ENCODE measurements around the gene KCNK13. TPM values are rescaled to one million over a fixed set of nuclear protein-coding genes. Genes with fewer than 3 reads are reported as not detected.

Gene KCNK13
- total RNA-seq, 1 experiment from 2014 or later, result 0.17 TPM

DNA sequence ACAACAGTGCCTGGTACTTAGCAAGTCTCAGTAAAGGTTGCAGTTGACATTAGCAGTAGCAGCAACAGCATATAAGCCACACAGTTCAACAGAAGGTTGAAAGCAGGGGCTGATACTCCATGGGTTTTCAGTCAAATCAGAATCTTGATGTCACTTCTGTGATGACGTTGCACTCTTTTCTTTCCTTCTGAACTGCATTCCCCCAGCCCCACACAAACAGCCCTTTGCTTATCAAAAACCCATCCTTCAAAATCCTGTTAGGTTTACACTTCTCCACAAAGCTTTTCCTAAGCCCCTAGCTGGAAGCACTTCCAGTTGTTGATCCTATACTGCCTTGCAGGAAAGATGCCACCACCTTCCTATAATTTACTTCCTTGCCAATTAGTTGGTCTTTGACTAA lies 34.0 kb upstream of the KCNK13 start:
- ChIA-PET CTCF (no interaction called here), POLR2A (no interaction called here)
- Mint-ChIP-seq H3K4me1 (no peaks in the 10 kb centered on the region), H3K27ac (no peak overlapping the region), H3K4me3 (no peak overlapping the region), H3K36me3 (peaks cover 46% of the 10 kb centered on the region), H3K9me3 (no peaks in the 10 kb centered on the region), H3K27me3 (ENCODE audit: low read depth) (no peaks in the 10 kb centered on the region)
- DNase-seq (ENCODE audit: low spot score), result no peak
- ATAC-seq, result no peak
- TF ChIP-seq, protein P1, sequence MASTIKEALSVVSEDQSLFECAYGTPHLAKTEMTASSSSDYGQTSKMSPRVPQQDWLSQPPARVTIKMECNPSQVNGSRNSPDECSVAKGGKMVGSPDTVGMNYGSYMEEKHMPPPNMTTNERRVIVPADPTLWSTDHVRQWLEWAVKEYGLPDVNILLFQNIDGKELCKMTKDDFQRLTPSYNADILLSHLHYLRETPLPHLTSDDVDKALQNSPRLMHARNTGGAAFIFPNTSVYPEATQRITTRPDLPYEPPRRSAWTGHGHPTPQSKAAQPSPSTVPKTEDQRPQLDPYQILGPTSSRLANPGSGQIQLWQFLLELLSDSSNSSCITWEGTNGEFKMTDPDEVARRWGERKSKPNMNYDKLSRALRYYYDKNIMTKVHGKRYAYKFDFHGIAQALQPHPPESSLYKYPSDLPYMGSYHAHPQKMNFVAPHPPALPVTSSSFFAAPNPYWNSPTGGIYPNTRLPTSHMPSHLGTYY (CRISPR knock-in tag; IDR thresholded peaks at IDR 0.05), result no peak
- no peak for TF ChIP-seq NFATC4 (CRISPR knock-in tag; IDR thresholded peaks at IDR 0.05)
- TF ChIP-seq, protein P2, sequence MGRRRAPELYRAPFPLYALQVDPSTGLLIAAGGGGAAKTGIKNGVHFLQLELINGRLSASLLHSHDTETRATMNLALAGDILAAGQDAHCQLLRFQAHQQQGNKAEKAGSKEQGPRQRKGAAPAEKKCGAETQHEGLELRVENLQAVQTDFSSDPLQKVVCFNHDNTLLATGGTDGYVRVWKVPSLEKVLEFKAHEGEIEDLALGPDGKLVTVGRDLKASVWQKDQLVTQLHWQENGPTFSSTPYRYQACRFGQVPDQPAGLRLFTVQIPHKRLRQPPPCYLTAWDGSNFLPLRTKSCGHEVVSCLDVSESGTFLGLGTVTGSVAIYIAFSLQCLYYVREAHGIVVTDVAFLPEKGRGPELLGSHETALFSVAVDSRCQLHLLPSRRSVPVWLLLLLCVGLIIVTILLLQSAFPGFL (CRISPR knock-in tag; IDR thresholded peaks at IDR 0.05; ENCODE audit: borderline replicate concordance), result no peak
- TF ChIP-seq SMAD3 (CRISPR knock-in tag; IDR thresholded peaks at IDR 0.05; ENCODE audit: borderline replicate concordance), result no peak
- TF ChIP-seq, protein P3, sequence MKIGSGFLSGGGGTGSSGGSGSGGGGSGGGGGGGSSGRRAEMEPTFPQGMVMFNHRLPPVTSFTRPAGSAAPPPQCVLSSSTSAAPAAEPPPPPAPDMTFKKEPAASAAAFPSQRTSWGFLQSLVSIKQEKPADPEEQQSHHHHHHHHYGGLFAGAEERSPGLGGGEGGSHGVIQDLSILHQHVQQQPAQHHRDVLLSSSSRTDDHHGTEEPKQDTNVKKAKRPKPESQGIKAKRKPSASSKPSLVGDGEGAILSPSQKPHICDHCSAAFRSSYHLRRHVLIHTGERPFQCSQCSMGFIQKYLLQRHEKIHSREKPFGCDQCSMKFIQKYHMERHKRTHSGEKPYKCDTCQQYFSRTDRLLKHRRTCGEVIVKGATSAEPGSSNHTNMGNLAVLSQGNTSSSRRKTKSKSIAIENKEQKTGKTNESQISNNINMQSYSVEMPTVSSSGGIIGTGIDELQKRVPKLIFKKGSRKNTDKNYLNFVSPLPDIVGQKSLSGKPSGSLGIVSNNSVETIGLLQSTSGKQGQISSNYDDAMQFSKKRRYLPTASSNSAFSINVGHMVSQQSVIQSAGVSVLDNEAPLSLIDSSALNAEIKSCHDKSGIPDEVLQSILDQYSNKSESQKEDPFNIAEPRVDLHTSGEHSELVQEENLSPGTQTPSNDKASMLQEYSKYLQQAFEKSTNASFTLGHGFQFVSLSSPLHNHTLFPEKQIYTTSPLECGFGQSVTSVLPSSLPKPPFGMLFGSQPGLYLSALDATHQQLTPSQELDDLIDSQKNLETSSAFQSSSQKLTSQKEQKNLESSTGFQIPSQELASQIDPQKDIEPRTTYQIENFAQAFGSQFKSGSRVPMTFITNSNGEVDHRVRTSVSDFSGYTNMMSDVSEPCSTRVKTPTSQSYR (CRISPR knock-in tag; IDR thresholded peaks at IDR 0.05), result no peak
- TF ChIP-seq ZNF423 (CRISPR knock-in tag; IDR thresholded peaks at IDR 0.05), result no peak
- TF ChIP-seq TEAD4 (CRISPR knock-in tag; IDR thresholded peaks at IDR 0.05), result no peak
- TF ChIP-seq SOX15 (CRISPR knock-in tag; IDR thresholded peaks at IDR 0.05), result no peak
- TF ChIP-seq JAZF1 (CRISPR knock-in tag; IDR thresholded peaks at IDR 0.05), result no peak
- TF ChIP-seq, protein P4, sequence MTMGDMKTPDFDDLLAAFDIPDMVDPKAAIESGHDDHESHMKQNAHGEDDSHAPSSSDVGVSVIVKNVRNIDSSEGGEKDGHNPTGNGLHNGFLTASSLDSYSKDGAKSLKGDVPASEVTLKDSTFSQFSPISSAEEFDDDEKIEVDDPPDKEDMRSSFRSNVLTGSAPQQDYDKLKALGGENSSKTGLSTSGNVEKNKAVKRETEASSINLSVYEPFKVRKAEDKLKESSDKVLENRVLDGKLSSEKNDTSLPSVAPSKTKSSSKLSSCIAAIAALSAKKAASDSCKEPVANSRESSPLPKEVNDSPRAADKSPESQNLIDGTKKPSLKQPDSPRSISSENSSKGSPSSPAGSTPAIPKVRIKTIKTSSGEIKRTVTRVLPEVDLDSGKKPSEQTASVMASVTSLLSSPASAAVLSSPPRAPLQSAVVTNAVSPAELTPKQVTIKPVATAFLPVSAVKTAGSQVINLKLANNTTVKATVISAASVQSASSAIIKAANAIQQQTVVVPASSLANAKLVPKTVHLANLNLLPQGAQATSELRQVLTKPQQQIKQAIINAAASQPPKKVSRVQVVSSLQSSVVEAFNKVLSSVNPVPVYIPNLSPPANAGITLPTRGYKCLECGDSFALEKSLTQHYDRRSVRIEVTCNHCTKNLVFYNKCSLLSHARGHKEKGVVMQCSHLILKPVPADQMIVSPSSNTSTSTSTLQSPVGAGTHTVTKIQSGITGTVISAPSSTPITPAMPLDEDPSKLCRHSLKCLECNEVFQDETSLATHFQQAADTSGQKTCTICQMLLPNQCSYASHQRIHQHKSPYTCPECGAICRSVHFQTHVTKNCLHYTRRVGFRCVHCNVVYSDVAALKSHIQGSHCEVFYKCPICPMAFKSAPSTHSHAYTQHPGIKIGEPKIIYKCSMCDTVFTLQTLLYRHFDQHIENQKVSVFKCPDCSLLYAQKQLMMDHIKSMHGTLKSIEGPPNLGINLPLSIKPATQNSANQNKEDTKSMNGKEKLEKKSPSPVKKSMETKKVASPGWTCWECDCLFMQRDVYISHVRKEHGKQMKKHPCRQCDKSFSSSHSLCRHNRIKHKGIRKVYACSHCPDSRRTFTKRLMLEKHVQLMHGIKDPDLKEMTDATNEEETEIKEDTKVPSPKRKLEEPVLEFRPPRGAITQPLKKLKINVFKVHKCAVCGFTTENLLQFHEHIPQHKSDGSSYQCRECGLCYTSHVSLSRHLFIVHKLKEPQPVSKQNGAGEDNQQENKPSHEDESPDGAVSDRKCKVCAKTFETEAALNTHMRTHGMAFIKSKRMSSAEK (CRISPR knock-in tag; IDR thresholded peaks at IDR 0.05; ENCODE audit: borderline replicate concordance), result no peak
- TF ChIP-seq NR1H2 (CRISPR knock-in tag; IDR thresholded peaks at IDR 0.05), result no peak
- TF ChIP-seq, protein P5, sequence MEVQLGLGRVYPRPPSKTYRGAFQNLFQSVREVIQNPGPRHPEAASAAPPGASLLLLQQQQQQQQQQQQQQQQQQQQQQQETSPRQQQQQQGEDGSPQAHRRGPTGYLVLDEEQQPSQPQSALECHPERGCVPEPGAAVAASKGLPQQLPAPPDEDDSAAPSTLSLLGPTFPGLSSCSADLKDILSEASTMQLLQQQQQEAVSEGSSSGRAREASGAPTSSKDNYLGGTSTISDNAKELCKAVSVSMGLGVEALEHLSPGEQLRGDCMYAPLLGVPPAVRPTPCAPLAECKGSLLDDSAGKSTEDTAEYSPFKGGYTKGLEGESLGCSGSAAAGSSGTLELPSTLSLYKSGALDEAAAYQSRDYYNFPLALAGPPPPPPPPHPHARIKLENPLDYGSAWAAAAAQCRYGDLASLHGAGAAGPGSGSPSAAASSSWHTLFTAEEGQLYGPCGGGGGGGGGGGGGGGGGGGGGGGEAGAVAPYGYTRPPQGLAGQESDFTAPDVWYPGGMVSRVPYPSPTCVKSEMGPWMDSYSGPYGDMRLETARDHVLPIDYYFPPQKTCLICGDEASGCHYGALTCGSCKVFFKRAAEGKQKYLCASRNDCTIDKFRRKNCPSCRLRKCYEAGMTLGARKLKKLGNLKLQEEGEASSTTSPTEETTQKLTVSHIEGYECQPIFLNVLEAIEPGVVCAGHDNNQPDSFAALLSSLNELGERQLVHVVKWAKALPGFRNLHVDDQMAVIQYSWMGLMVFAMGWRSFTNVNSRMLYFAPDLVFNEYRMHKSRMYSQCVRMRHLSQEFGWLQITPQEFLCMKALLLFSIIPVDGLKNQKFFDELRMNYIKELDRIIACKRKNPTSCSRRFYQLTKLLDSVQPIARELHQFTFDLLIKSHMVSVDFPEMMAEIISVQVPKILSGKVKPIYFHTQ (CRISPR knock-in tag; IDR thresholded peaks at IDR 0.05), result no peak
- TF ChIP-seq, protein P6, sequence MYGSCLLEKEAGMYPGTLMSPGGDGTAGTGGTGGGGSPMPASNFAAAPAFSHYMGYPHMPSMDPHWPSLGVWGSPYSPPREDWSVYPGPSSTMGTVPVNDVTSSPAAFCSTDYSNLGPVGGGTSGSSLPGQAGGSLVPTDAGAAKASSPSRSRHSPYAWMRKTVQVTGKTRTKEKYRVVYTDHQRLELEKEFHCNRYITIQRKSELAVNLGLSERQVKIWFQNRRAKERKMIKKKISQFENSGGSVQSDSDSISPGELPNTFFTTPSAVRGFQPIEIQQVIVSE (CRISPR knock-in tag; IDR thresholded peaks at IDR 0.05; ENCODE audit: borderline replicate concordance), result no peak
- no peak for TF ChIP-seq ELF4 (CRISPR knock-in tag; IDR thresholded peaks at IDR 0.05; ENCODE audit: low read depth)
- TF ChIP-seq, protein P7, sequence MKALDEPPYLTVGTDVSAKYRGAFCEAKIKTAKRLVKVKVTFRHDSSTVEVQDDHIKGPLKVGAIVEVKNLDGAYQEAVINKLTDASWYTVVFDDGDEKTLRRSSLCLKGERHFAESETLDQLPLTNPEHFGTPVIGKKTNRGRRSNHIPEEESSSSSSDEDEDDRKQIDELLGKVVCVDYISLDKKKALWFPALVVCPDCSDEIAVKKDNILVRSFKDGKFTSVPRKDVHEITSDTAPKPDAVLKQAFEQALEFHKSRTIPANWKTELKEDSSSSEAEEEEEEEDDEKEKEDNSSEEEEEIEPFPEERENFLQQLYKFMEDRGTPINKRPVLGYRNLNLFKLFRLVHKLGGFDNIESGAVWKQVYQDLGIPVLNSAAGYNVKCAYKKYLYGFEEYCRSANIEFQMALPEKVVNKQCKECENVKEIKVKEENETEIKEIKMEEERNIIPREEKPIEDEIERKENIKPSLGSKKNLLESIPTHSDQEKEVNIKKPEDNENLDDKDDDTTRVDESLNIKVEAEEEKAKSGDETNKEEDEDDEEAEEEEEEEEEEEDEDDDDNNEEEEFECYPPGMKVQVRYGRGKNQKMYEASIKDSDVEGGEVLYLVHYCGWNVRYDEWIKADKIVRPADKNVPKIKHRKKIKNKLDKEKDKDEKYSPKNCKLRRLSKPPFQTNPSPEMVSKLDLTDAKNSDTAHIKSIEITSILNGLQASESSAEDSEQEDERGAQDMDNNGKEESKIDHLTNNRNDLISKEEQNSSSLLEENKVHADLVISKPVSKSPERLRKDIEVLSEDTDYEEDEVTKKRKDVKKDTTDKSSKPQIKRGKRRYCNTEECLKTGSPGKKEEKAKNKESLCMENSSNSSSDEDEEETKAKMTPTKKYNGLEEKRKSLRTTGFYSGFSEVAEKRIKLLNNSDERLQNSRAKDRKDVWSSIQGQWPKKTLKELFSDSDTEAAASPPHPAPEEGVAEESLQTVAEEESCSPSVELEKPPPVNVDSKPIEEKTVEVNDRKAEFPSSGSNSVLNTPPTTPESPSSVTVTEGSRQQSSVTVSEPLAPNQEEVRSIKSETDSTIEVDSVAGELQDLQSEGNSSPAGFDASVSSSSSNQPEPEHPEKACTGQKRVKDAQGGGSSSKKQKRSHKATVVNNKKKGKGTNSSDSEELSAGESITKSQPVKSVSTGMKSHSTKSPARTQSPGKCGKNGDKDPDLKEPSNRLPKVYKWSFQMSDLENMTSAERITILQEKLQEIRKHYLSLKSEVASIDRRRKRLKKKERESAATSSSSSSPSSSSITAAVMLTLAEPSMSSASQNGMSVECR (CRISPR knock-in tag; IDR thresholded peaks at IDR 0.05; ENCODE audit: borderline replicate concordance), result no peak
- TF ChIP-seq, protein P8, sequence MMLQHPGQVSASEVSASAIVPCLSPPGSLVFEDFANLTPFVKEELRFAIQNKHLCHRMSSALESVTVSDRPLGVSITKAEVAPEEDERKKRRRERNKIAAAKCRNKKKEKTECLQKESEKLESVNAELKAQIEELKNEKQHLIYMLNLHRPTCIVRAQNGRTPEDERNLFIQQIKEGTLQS (CRISPR knock-in tag; conservative IDR thresholded peaks at IDR 0.05), result no peak
- no peak for TF ChIP-seq CREM (CRISPR knock-in tag; IDR thresholded peaks at IDR 0.05)
